ENCODE results near the gene ERCC2. TPM values are rescaled to one million over a fixed set of nuclear protein-coding genes. Genes with fewer than 3 reads are reported as not detected.
"Not testable (repeated sequence)": the region's sequence is repeated elsewhere in the genome, so short reads cannot be mapped to it uniquely, and the experiment has no call there.

The ERCC2 gene
- total RNA-seq, 1 donor from 2014 or later = 9.9 TPM

DNA sequence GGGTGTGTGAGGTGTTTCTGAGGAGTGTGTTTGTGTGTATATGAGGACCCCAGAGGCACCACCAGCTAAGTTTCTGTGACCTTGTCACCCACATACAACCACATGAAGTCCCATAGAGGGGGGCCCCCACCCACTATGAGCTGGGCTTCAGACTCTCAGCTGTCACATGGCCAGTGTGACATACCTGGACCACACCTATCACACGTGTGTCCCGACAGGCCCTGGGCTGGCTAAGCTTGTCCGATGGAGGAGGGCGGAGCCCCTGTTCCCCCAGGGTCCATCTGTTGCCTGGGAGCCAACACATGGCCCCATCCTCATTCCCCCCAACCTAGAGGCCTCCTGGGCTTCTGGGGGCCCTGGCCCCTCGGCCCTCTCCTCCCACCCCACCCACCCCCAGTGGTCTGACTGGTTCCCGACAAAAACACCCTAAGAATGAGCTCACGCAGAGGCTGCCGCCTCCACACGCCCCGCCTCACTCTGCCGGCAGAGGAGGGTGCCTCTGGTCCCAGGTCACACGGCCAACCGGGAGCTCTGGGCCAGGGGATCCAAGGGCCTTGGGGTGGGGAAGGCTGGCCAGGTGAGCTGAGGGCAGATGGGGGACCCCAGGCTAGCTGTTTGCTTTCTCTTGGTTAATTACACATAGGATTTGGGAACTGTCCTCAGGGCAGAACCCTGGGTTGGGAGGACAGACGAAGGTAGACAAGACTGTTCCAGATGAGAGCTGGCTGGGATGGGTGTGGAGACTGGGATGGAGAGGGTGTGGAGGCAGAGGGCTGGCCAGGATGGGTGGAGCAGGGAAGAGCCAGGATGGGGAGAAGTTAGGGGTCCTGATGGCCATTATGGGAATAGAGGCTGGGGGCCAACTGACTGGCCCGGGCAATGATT is 25.5 kb downstream of the ERCC2 start:
- no peak for DNase-seq
- no peak for ATAC-seq
- intact Hi-C loops (cut with micrococcal nuclease) = no loop called here

DNA sequence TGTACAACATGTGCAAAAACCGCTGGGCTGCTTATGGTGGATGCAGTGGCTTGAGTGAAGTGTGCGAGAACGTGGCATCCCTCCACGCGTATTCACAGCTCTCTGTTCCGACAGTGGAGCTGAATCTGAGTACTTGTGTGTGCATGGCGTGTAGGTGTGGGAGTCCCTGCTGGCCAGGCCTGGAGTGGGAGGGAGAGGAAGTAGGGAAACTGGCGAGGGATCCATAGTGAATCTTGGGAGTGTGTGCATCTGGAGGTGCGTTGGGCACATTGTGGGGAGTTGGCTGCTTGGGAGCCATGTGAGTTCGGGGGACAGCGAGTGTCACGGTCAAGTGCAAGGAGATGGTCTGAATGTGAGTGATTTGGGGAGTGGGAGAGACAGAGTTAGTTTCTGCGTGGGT is 27.5 kb downstream of the ERCC2 start:
- intact Hi-C loops (cut with micrococcal nuclease) = no loop called here
- DNase-seq = no peak

DNA sequence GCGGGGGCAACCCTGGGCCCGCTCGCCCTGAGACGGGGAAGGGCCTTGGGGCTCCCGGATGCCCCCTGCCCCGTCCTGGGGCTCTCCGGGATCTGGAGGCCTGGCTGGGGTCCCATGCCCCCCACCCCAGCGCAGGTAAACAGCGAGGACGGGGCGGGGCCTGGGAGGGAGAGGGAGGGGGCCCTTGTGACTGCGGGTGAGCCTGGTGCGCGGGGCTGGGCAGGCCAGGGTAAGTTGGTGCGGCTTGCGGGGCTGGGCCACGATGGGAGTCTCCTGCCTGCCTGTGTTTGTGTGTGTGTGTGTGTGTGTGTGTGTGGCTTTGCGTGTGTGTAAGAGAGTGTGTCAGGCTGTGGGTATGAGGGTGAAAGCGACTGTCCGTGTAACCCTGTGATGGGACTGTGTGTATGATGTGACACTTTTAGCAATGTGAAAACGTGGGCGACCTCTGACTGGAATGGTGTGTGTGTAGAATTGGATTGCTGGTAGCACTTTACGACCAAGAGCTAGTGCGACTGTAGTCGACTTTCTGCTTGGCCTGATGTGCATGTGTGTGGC is 29.4 kb downstream of the ERCC2 start:
- intact Hi-C loops (cut with micrococcal nuclease) = no loop called here
- DNase-seq = no peak
- no peak for ATAC-seq

More for the DNA sequence above, 27.5 kb downstream of the ERCC2 start:
- ATAC-seq = no peak

DNA sequence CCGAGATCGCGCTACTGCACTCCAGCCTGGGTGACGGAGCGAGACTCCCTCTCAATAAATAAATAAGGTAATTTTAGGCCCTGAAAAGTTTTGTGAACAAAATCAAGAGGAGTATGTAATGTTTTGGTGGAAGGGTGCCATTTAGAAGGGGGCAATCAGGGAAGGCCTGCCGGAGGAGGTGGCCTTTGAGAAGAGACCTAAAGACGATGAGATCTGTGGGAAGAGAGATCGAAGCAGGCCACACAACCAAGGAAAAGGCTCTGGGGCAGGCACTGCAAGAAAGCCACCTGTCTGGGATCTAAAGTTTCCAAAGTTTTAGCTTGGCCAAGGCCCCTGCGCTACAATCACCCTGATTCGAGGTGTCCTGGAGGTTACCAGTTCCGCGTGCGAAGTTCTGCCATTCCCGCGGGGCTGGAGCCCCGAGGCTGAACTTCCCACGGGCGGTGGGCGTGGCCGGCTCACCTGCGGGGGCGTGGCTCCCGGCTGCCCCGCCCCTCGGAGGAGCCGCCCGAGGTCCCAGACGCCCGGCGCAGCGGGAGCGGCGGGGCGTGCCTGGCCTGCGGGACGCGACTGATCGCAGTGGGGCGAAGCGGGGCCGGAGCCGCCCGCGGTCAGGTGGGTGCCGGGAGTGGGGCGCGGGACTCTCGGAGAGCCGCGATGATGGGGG is 30.0 kb downstream of the ERCC2 start, which contains the start of gene KLC3:
KLC3 (plus strand) TSS at position 519 of the 667 bp plus-strand sequence. CDS start 4,792 bp downstream, outside the sequence.
- DNase-seq = no peak
- intact Hi-C loops (cut with micrococcal nuclease) = no loop called here
- ATAC-seq = peak; percentile 35

DNA sequence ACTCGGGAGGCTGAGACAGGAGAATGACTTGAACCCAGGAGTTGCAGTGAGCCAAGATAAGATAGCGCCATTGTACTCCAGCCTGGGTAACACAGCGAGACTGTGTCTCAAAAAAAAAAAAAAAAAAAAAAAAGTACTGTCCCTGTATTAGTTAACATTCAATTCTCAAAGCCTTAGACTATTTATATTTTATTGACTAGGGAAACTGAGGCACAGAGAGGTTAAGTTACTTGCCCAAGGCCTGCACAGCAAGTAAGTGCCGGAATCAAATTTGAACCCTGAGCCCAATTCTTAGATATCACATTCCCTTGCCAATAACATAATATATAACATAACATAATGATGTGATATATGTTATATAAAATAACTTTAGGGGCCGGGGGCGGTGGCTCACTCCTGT is 30.7 kb downstream of the ERCC2 start:
- ATAC-seq (no peak), DNase-seq (no peak)
- intact Hi-C loops (cut with micrococcal nuclease) = no loop called here

DNA sequence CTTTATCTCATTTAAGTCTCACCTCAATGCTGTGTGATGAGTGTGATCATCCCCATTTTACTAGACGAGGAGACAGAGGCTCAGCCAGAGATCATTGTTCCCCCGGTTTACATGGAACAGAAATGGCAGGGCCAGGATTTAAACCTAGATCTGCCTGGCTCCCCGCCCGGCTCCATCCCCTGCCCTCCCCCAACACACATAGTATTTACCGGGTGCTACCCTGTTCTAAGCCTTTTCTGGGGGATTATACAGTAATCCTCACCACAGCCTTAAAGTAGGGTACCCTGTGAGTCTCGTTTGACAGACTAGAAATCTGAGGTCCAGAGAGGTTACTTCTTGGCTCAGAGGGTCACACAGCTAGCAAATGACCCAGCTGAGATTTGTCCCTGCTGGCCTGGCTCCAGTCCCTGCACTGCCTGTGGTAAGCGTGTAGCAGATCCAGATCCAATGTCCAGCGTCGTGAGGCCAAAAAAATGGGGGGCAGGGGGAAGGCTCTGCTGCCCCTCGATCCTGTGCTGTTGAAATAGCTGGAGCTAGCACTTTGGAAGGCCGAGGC is 33.6 kb downstream of the ERCC2 start:
- ATAC-seq = no peak
- intact Hi-C loops (cut with micrococcal nuclease) = no loop called here
- no peak for DNase-seq

DNA sequence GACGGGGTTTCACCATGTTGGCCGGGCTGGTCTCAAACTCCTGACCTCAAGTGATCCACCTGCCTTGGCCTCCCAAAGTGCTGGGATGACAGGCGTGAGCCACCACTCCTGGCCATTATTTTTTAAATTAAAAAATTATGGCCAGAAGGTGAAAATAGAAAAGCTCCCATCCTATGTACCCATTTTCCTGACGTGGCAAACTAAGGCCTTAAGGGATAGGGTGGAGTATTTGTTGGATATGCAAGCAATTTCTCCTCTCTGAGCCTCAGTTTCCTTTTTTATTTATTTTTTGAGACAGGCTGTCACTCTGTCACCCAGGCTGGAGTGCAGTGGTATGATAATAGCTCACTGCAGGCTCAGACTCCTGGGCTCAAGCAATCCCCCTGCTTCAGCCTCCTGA is 35.5 kb downstream of the ERCC2 start:
- intact Hi-C loops (cut with micrococcal nuclease); ATAC-seq; DNase-seq: not testable (repeated sequence)

DNA sequence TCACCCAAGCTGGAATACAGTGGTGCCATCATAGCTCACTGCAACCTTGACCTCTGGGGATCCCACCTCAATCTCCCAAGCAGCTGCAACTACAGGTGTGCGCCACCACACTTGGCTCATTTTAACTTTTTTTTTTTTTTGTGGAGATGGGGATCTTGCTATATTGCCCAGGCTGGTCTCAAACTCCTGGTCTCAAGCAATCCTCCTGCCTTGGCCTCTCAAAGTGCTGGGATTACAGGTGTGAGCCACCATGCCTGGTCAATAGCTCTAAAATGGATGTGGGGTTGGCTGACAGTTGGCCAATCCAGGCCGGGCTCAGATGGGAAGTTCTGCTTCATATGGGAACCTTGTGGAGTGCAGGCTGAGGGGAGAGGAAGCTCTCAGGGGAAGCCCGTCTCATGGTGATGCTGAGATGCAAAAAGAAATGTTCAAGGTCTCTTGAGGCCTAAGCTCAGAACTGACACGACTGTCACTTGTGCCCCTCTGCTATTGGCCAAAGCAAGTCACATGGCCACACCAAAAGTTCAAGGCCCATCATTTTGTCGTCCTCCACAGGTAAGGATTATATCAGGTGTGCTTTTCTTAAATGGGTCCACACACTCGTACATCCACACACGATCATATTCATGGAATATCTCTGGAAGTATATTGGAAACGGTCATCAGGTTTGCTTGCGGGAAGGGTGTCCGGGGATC is 36.6 kb downstream of the ERCC2 start:
- DNase-seq (no peak), ATAC-seq (no peak)
- intact Hi-C loops (cut with micrococcal nuclease) = no loop called here

DNA sequence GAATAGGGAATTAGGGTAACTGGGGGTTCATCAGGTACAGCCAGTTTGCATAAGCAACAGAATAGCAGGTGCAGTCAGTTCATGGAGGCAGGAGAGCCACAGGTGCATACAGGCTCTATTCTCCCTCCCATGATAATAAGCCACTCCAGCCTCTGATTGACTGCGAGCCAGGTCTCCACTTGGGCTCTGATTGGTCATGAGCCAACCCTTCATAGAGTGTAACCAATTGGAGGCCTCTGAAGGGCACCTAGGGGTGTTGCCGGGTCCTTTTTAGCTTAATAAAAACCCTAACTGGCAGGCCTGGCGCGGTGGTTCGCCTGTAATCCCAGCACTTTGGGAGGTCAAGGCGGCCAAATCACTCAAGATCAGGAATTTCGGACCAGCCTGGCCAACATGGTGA is 39.0 kb downstream of the ERCC2 start:
- ATAC-seq (no peak), DNase-seq (no peak)
- intact Hi-C loops (cut with micrococcal nuclease) = no loop called here

DNA sequence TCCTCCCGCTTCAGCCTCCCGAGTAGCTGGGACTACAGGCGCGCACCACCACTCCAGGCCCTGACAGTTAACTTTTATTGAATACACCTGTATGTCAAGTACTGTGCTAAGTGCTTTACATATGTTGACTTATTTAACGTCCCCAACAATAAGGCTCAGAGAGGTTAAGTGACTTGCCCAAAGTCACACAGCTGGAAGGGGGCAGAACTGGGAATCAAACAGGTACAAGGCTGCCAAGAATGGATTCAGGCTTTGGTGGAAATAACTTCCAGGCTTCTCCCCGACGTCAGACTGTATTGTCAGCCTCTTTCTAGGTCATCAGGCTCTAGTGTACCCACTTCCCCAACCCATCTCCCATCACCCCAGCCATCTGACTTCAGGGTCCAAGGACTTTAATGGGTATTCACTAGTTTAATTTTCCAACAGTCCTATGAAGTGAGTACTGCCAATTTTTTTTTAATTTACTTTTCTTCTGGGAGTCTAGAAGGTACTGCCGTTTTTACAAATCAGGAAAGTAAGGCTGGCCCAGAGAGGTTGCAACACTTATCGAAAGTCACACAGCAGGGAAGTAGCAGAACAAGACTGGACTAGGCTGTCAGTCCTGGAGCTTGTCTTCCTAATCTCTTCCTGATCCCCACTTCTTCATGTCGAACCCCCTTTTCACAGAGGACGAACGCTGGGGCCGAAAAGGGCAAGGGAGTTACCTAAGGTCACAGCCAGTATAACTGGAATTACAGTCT is 42.8 kb downstream of the ERCC2 start:
- intact Hi-C loops (cut with micrococcal nuclease) = no loop called here
- ATAC-seq = no peak
- no peak for DNase-seq

DNA sequence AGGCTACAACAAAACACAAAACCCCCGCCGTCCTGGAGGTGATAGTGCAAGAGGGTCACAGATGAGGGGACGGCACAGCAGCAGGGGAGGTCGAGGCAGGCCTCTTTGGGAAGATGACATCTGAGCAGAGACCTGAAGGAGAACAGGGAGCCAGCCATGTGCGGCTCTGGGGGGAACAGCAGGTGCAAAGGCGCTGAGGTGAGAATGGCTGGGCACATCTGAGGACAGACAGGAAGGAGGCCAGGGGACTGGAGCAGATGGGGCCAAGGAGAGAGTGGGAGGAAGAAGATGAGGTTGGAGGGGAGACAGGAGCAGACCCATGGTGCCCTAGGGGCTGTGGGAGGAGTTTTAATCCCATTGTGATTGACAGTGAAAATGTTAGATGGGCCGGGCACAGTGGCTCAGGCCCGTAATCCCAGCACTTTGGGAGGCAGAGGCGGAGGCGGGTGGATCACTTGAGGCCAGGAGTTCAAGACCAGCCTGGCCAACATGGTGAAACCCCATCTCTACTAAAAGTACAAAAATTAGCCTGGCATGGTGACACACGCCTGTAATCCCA is 45.9 kb downstream of the ERCC2 start:
- ATAC-seq = no peak
- intact Hi-C loops (cut with micrococcal nuclease) = no loop called here
- DNase-seq = no peak

DNA sequence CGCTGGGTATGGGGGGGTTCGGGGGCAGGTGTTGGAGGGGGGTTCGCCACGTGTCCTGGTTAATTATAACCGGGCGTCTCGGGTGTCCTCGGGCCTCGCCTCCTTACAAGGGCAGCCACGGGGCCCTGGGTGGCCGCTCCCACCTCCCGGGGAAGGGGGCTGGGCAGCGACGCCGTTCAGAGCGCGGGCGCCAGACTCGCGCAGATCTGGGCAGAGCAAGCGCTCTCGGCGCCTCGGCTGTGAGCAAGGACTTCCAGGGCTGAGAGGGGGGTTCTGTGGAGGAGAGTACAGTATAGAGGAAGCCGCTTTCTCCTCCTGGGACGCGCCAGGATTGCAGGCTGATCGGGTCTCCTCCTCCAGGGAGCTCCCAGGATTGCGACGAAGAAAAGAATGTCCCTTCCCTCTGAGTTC is 46.7 kb downstream of the ERCC2 start:
- intact Hi-C loops (cut with micrococcal nuclease) = no loop called here
- ATAC-seq (peak; percentile 74), DNase-seq (peak; percentile 89)

DNA sequence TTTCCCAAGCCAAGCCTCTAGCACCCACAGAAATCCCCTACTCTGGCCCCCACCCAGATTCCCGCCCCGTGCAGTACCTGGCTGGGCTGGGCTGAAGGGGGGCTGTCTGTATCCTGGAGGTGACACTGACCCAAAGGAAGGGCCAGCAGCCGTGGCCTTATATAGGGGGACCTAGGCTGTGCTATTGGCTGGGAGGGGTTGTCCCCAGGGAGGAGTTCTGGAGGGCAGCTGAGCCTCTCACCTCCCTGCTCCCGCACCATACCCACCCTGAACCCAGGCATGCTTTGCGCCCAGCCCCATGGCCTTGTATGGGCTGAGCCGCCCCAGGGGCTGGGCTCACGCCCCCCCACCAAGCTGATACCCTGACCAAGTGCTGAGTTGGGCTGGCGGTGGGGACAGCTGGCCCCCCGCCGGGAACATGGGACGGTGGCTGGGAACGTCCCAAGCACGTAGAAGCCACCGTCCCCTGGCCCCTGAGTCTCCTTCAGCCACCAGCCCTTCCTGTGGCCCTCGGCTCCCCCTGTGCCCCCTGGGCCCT is 47.6 kb downstream of the ERCC2 start, which contains the start of gene CKM:
CKM (minus strand) TSS at position 132 of the 538 bp plus-strand sequence. CDS start 3,162 bp downstream, outside the sequence.
- intact Hi-C loops (cut with micrococcal nuclease) = no loop called here
- DNase-seq (peak; percentile 93), ATAC-seq (peak; percentile 83)

DNA sequence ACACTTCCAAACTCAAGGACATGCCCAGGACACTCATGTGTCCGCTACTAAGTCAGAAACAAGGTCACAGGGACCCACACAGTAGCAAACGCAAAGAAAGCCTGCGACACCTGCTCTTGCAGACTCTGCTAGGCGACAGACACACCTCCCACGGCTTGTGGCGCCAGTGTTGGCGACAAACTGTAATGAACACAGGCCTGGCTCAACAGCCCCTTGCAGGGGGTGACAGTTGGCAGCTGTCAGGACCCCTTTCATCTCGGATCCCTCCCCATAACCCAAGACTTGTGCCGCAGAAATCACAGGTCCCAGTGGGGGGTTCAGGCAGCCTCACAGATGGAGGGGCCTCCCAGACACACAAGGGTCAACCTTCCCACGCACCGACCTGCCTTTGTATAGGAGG is 48.1 kb downstream of the ERCC2 start:
- ATAC-seq (peak; percentile 0), DNase-seq (peak; percentile 42)
- intact Hi-C loops (cut with micrococcal nuclease) = no loop called here

DNA sequence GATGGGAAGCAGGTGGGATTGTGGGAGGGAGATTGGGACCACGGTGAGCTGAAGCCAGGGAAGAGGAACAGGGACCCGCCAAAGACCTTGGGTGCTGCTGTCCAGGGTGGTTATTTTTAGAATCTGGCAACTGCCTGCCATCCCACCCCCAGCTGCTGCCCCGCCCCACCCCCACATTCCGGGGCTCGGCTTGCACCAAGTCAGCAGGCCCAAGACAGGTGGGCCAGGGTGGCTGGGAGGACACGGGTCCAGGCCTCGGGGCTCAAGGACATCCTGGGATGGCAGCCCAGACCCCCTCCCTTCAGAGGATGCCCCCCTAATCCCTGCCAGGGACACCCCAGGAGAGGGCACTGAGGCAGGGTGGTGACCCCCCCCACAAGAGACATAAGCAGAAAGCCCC is 48.5 kb downstream of the ERCC2 start:
- ATAC-seq = peak; percentile 55
- intact Hi-C loops (cut with micrococcal nuclease) = no loop called here
- DNase-seq = peak; percentile 80

DNA sequence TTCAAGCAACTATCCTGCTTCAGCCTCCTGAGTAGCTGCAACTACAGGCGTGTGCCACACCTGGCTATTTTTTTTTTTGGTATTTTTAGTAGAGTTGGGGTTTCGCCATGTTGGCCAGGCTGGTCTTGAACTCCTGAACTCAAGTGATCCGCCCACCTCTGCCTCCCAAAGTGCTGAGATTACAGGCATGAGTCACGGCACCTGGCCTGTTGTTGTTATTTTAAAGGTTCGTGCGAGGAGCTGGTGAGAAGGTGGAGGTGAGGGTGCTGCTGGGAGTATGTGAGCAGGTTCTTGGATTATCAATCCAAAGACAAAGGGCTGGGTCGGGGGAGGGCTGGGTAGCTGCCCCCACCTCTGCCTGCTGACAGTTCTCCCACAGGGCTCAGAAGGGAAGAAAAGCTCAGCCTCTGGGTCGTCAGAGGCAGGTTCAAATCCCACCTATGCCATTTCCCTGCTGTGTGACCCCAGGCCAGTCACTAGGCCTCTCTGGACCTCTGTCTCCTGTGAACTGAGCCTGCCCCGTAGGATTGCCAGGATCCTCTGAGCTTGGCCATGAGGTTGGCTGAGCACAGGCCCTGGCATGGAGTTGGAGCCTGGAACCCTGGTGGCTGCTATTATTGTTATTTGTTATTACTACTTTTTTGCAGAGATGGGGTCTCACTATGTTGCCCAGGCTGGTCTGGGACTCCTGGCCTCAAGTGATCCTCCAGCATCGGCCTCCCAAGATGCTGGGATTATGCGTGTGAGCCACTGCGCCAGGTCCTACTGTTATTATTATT is 49.2 kb downstream of the ERCC2 start:
- intact Hi-C loops (cut with micrococcal nuclease) = no loop called here
- ATAC-seq (no peak), DNase-seq (no peak)

DNA sequence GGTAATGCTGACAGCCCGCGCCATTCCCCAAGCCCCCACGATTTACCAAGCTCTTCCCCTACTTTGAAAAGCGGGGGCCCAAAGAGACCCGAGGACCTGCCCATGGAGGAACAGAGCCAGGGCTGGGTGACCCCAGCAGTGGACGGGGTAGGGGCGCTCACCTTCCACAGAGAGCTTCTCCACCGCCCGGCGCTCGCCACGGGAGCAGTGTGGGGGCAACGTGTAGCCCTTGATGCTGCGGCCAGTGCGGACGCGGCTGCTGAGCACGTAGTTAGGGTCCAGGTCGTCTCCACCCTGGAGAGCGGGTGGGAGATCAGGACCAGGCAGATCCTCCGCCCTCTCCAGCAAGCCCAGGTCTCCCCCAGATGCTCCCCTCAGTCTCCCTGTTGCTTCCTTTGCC is 55.1 kb downstream of the ERCC2 start:
- ATAC-seq (peak; percentile 4), DNase-seq (no peak)
- intact Hi-C loops (cut with micrococcal nuclease) = no loop called here

All from left ventricle myocardium superior (tissue), 1 donor.